HEK293T (cell line): ENCODE results near the gene CERK.

Experiments
- ARNT ChIP-seq: fragments of 450-650 bp; IDR thresholded peaks from 2 replicates; pipeline ENCODE4 v1.6.1; 2017; ENCODE audit warnings: mild to moderate bottlenecking
- CTBP1 ChIP-seq: fragments of 450-650 bp; IDR thresholded peaks from 2 replicates; pipeline ENCODE4 v1.6.1; 2016; ENCODE audit warnings: borderline replicate concordance
- ELF4 ChIP-seq: fragments of 450-650 bp; IDR thresholded peaks from 2 replicates; pipeline ENCODE4 v1.6.1; 2017; ENCODE audit warnings: antibody characterized with exemption
- FOXK2 ChIP-seq: fragments of 450-650 bp; IDR thresholded peaks from 2 replicates; pipeline ENCODE4 v1.6.1; 2016; ENCODE audit warnings: mild to moderate bottlenecking
- FOXM1 ChIP-seq: fragments of 450-650 bp; IDR thresholded peaks from 2 replicates; pipeline ENCODE4 v1.6.1; 2017; ENCODE audit warnings: mild to moderate bottlenecking, borderline replicate concordance
- HDGF ChIP-seq: fragments of 450-650 bp; IDR thresholded peaks from 2 replicates; pipeline ENCODE4 v1.6.1; 2017; ENCODE audit warnings: antibody characterized with exemption, borderline replicate concordance
- SP1 ChIP-seq: fragments of 450-650 bp; IDR thresholded peaks from 2 replicates; pipeline ENCODE4 v1.6.1; 2017
- SUZ12 ChIP-seq: fragments of 450-650 bp; IDR thresholded peaks from 2 replicates; pipeline ENCODE4 v1.6.1; 2016; ENCODE audit warnings: mild to moderate bottlenecking
- TARDBP ChIP-seq: fragments of 450-650 bp; IDR thresholded peaks from 2 replicates; pipeline ENCODE4 v1.6.1; 2016
- ZNF384 ChIP-seq: fragments of 450-650 bp; IDR thresholded peaks from 2 replicates; pipeline ENCODE4 v1.6.1; 2016
- TF ChIP-seq, protein P1 (sequence below): fragments of 450-650 bp; IDR thresholded peaks from 2 replicates; pipeline ENCODE4 v1.6.1; 2016

DNA sequence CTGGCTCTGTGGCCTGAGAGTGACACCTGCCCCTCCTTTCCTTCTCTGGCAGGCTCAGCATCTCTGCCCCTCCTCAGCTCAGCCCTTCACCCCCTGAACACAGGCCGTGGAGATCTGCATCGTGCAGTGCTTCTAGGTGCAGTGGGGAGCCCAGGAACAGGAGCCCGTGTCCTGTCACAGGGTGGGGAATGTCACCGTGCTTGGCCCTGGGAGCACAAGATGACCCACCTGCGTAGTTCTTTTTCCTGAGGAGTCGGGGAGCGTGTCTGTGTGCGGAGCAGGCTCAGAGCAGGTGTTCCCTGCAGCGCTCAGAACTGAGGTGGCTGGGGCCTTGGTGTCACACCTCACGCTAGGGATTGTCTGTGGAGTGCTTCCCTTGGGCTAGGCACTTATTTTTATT is 35.0 kb upstream of the CERK start:
- TF ChIP-seq SP1 (no peak), HDGF (no peak), CTBP1 (no peak), ARNT (no peak), ZNF384 (no peak), FOXM1 (no peak), ELF4 (no peak), SUZ12 (no peak), FOXK2 (no peak), TARDBP (no peak)
- TF ChIP-seq, protein P1, sequence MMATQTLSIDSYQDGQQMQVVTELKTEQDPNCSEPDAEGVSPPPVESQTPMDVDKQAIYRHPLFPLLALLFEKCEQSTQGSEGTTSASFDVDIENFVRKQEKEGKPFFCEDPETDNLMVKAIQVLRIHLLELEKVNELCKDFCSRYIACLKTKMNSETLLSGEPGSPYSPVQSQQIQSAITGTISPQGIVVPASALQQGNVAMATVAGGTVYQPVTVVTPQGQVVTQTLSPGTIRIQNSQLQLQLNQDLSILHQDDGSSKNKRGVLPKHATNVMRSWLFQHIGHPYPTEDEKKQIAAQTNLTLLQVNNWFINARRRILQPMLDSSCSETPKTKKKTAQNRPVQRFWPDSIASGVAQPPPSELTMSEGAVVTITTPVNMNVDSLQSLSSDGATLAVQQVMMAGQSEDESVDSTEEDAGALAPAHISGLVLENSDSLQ = no peak
